ENCODE measurements around the gene PTPRJ. TPM values are rescaled to one million over a fixed set of nuclear protein-coding genes. Genes with fewer than 3 reads are reported as not detected.

The PTPRJ gene
- polyA plus RNA-seq, 1 donor from 2014 or later = 8.6 TPM

DNA sequence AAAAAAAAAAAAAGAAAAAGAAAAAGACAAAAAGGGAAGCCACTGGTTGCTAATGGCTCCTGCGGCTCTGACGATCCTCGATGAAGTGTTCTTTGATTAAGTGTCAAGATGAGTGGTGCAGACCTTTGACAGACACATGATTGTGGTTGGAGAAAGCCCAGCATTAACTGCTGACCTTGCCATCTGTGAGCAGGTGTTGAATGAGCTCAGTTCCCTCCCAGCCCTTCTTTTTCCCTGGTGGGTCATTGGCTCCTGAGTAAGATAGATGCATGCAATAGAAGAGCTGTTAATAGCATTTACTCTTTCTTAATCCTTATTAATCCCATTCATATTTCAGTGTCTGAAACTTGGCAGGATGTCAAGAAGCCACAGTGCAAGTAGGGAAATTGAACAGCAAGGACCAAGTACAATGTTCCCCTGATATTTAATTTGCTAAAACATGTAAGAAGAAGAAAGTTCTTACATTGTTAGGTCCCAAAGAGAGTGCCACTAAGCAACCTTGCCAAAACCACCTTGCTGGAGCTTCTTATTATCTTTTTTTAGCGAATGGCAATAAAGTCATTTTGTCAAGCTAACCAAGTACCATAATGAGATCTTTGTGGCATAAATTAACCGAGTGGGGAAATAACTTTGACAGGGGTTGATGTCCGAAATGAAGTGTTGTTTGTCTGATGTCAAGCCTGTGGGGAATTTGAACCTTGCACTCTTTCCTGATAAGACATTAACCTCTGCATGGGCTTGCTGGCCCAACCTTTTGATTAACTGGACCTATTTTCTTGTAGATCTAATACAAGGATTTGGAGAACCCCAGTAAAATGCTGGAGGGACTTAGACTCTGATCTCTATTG is 113.7 kb downstream of the PTPRJ start:
- H3K27me3 ChIP-seq (ENCODE audit: insufficient read depth, low read depth, low read length) = no peaks in the 10 kb centered on the region
- H3K4me2 ChIP-seq (ENCODE audit: low read length) = no peak overlapping the region
- H3K27ac ChIP-seq (ENCODE audit: low read length) = no peak overlapping the region
- no peaks in the 10 kb centered on the region for H3F3A ChIP-seq (ENCODE audit: insufficient read depth, low read length, poor library complexity, severe bottlenecking)
- no peaks in the 10 kb centered on the region for H3K9me2 ChIP-seq (ENCODE audit: insufficient read depth, low read length)
- no peaks in the 10 kb centered on the region for H3K79me2 ChIP-seq (replicated peaks; ENCODE audit: insufficient read depth, low read length)
- H3K4me3 ChIP-seq (ENCODE audit: low read length) = no peak overlapping the region
- no peaks in the 10 kb centered on the region for H3K36me3 ChIP-seq (ENCODE audit: insufficient read depth, low read length)
- no peaks in the 10 kb centered on the region for H3K9me3 ChIP-seq (ENCODE audit: low read length)
- H3K9ac ChIP-seq (ENCODE audit: low read length) = no peak overlapping the region
- TF ChIP-seq SMC3 (conservative IDR thresholded peaks at IDR 0.05; ENCODE audit: poor library complexity) (no peak), MXI1 (conservative IDR thresholded peaks at IDR 0.05; ENCODE audit: poor library complexity, severe bottlenecking) (no peak), TAF1 (IDR thresholded peaks at IDR 0.05; ENCODE audit: low read depth) (no peak), POLR2AphosphoS5 (IDR thresholded peaks at IDR 0.05) (no peak), RAD21 (conservative IDR thresholded peaks at IDR 0.05) (no peak), EZH2 (IDR thresholded peaks at IDR 0.05; ENCODE audit: borderline replicate concordance, insufficient read depth, low read length, poor library complexity, severe bottlenecking) (no peak), EP300 (conservative IDR thresholded peaks at IDR 0.05; ENCODE audit: poor library complexity, severe bottlenecking) (no peak)
- TF ChIP-seq, protein P1, sequence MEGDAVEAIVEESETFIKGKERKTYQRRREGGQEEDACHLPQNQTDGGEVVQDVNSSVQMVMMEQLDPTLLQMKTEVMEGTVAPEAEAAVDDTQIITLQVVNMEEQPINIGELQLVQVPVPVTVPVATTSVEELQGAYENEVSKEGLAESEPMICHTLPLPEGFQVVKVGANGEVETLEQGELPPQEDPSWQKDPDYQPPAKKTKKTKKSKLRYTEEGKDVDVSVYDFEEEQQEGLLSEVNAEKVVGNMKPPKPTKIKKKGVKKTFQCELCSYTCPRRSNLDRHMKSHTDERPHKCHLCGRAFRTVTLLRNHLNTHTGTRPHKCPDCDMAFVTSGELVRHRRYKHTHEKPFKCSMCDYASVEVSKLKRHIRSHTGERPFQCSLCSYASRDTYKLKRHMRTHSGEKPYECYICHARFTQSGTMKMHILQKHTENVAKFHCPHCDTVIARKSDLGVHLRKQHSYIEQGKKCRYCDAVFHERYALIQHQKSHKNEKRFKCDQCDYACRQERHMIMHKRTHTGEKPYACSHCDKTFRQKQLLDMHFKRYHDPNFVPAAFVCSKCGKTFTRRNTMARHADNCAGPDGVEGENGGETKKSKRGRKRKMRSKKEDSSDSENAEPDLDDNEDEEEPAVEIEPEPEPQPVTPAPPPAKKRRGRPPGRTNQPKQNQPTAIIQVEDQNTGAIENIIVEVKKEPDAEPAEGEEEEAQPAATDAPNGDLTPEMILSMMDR (IDR thresholded peaks at IDR 0.05; ENCODE audit: poor library complexity, severe bottlenecking) = no peak
- TF ChIP-seq, protein P2, sequence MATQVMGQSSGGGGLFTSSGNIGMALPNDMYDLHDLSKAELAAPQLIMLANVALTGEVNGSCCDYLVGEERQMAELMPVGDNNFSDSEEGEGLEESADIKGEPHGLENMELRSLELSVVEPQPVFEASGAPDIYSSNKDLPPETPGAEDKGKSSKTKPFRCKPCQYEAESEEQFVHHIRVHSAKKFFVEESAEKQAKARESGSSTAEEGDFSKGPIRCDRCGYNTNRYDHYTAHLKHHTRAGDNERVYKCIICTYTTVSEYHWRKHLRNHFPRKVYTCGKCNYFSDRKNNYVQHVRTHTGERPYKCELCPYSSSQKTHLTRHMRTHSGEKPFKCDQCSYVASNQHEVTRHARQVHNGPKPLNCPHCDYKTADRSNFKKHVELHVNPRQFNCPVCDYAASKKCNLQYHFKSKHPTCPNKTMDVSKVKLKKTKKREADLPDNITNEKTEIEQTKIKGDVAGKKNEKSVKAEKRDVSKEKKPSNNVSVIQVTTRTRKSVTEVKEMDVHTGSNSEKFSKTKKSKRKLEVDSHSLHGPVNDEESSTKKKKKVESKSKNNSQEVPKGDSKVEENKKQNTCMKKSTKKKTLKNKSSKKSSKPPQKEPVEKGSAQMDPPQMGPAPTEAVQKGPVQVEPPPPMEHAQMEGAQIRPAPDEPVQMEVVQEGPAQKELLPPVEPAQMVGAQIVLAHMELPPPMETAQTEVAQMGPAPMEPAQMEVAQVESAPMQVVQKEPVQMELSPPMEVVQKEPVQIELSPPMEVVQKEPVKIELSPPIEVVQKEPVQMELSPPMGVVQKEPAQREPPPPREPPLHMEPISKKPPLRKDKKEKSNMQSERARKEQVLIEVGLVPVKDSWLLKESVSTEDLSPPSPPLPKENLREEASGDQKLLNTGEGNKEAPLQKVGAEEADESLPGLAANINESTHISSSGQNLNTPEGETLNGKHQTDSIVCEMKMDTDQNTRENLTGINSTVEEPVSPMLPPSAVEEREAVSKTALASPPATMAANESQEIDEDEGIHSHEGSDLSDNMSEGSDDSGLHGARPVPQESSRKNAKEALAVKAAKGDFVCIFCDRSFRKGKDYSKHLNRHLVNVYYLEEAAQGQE (IDR thresholded peaks at IDR 0.05; ENCODE audit: borderline replicate concordance) = no peak
- H4K20me1 ChIP-seq (ENCODE audit: insufficient read depth) = no peaks in the 10 kb centered on the region
- H2AFZ ChIP-seq (ENCODE audit: low read depth, low read length) = no peak overlapping the region

DNA sequence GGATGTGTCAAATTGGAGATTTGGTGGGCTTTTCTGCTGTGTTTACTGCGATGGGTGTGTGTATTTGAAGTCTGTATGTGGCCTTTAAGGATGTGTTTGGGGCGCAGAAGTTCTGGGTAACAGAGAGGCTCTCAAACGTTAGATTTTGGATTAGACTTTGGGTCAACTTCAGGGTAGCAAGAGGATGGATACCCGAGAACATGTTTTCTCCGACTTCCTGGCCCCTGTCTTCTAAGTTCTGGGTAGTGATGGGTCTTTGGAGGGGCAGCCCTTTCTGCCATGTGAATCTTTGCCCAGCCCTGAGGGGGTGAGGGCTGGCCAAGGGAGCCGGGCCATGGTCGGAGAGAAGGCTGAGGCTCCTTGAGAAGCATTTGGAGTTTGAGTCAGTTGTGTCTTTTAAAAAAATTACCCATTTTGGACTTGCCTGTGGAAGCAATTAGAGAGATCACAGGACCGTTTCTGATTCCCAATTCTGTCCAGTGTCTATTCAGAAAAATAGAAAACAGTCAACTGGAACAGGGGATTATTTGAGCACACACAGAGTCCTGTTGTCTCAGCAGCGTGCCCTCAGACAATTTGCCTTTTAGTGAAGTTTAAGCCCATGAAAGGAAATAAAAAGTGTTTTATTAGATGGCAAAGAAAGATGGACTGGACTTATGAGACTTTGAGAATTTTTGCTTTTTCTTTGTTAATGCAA is 114.4 kb downstream of the PTPRJ start:
- H3K36me3 ChIP-seq (ENCODE audit: insufficient read depth, low read length) = no peaks in the 10 kb centered on the region
- no peak overlapping the region for H2AFZ ChIP-seq (ENCODE audit: low read depth, low read length)
- no peaks in the 10 kb centered on the region for H3K79me2 ChIP-seq (replicated peaks; ENCODE audit: insufficient read depth, low read length)
- H3F3A ChIP-seq (ENCODE audit: insufficient read depth, low read length, poor library complexity, severe bottlenecking) = no peaks in the 10 kb centered on the region
- H4K20me1 ChIP-seq (ENCODE audit: insufficient read depth) = no peaks in the 10 kb centered on the region
- H3K9ac ChIP-seq (ENCODE audit: low read length) = no peak overlapping the region
- H3K9me2 ChIP-seq (ENCODE audit: insufficient read depth, low read length) = no peaks in the 10 kb centered on the region
- H3K9me3 ChIP-seq (ENCODE audit: low read length) = no peaks in the 10 kb centered on the region
- no peaks in the 10 kb centered on the region for H3K27me3 ChIP-seq (ENCODE audit: insufficient read depth, low read depth, low read length)
- no peak overlapping the region for H3K4me3 ChIP-seq (ENCODE audit: low read length)
- no peak overlapping the region for H3K4me2 ChIP-seq (ENCODE audit: low read length)
- no peak overlapping the region for H3K27ac ChIP-seq (ENCODE audit: low read length)
- TF ChIP-seq POLR2AphosphoS5 (IDR thresholded peaks at IDR 0.05) (no peak), EZH2 (IDR thresholded peaks at IDR 0.05; ENCODE audit: borderline replicate concordance, insufficient read depth, low read length, poor library complexity, severe bottlenecking) (no peak), EP300 (conservative IDR thresholded peaks at IDR 0.05; ENCODE audit: poor library complexity, severe bottlenecking) (no peak), SMC3 (conservative IDR thresholded peaks at IDR 0.05; ENCODE audit: poor library complexity) (no peak), RAD21 (conservative IDR thresholded peaks at IDR 0.05) (no peak), MXI1 (conservative IDR thresholded peaks at IDR 0.05; ENCODE audit: poor library complexity, severe bottlenecking) (no peak), TAF1 (IDR thresholded peaks at IDR 0.05; ENCODE audit: low read depth) (no peak)
- TF ChIP-seq, protein P2 (IDR thresholded peaks at IDR 0.05; ENCODE audit: borderline replicate concordance) = no peak
- TF ChIP-seq, protein P1 (IDR thresholded peaks at IDR 0.05; ENCODE audit: poor library complexity, severe bottlenecking) = no peak
